ENCODE measurements around the gene ERFE.
"Not testable (repeated sequence)": the region's sequence is repeated elsewhere in the genome, so short reads cannot be mapped to it uniquely, and the experiment has no call there.

The ERFE gene

GRCh38 chr2:238171072-238171431 lies 12.3 kb downstream of the ERFE start:
- DNase-seq, result not testable (repeated sequence)

DNA sequence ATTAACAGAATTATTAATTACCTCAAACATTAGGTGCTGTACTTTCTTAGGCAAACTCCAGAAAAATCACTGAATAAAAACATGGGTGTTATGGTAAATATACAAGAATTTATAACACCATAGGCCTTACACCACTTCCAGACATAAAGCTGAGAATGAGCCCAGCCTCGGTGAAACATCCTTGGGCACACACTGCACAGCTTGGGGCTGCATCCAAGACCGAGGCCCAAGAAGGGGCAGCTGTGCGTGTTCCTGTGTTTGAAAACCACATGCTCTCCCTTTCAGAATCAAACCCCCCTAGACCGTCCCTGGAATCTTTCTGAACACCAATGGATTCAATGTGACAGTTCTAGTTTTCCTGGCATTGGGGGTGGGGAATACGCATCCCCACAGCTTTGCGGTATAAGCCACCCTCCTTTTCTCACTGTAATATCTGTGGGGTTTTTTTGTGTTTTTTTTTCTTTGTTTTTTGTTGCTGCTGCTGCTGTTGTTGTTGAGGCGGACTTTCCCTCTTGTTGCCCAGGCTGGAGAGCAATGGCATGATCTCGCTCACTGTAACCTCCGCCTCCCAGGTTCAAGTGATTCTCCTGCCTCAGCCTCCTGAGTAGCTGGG lies 12.9 kb downstream of the ERFE start:
- DNase-seq, result no peak

DNA sequence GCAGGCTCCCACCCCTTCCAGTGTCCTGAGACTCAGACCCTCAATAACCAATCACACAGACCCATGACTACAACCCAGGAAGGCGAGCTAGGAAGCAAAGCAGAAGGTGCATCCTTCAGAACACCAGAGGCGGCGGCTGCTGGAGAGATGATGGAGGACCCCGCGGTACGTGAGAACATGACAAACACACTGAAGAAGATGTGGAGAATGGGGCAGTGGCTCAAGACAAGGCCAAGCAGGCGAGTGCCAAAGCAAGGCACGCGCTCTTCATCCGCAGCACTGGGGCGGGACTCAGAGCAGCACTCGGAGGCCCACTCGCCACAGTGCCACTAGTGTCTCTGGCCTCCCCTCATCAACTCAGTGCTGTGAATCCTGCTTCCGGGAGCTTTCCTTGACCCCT lies 13.7 kb downstream of the ERFE start:
- no peak for DNase-seq

GRCh38 chr2:238173692-238174091 lies 14.9 kb downstream of the ERFE start:
- DNase-seq, result no peak

- DNase-seq, result no peak
These were observed 15.5 kb downstream of the ERFE start for GRCh38 chr2:238174291-238174690.

GRCh38 chr2:238174701-238175100 lies 15.9 kb downstream of the ERFE start:
- no peak for DNase-seq

DNA sequence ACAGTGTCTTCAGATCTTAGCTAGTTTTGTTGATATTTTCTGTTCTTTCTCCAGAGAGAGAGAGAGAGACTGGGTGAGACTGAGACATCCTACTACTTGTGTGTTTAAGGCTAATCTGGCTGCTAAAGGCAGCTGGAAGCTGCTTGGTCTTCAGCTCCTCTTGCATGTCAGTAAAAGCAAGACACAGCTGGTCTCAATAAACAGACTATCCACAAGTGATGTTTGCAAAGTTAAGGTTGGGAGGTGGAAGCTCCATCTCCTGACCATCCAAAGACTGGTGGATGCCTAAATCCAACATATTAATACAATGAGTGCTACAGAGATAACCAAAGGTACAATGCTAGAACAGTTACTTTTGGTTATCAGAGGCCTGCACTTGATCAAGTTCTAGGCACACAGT lies 17.8 kb downstream of the ERFE start:
- no peak for DNase-seq

GRCh38 chr2:238180554-238180953 lies 21.8 kb downstream of the ERFE start:
- DNase-seq, result no peak

- no peak for DNase-seq
These were observed 23.6 kb downstream of the ERFE start for GRCh38 chr2:238182362-238182761.

DNA sequence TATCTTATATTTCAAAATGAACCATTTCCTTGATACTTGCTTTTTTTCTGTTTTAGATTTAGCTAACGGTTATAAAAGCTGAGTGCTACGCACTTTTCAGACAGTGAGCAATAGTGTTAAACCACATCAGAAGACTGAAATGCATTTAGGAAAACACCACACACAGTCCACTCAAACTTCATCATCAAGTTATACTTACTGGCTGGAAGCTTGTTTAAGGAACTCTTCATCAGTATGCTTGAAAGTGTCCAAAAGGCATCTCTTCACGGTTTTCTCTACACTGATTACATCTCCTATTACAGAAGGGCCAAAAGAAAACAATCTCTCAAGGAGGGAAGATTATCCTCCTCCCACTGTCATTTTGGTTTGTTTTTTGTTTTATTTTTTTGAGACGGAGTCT lies 25.1 kb downstream of the ERFE start:
- DNase-seq, result no peak

GRCh38 chr2:238187618-238188548 lies 29.1 kb downstream of the ERFE start:
- DNase-seq, result peak; percentile 9

GRCh38 chr2:238190445-238190844 lies 31.7 kb downstream of the ERFE start:
- DNase-seq, result no peak

- DNase-seq, result peak; percentile 19
These were observed 43.7 kb downstream of the ERFE start for GRCh38 chr2:238202326-238203093.

- peak; percentile 43 for DNase-seq
These were observed 44.6 kb downstream of the ERFE start, which contains the start of gene ILKAP for GRCh38 chr2:238203094-238203972. Gene ILKAP, minus strand, starts transcription at chr2:238203695. Its CDS starts 142 bp downstream, at chr2:238203553.

DNA sequence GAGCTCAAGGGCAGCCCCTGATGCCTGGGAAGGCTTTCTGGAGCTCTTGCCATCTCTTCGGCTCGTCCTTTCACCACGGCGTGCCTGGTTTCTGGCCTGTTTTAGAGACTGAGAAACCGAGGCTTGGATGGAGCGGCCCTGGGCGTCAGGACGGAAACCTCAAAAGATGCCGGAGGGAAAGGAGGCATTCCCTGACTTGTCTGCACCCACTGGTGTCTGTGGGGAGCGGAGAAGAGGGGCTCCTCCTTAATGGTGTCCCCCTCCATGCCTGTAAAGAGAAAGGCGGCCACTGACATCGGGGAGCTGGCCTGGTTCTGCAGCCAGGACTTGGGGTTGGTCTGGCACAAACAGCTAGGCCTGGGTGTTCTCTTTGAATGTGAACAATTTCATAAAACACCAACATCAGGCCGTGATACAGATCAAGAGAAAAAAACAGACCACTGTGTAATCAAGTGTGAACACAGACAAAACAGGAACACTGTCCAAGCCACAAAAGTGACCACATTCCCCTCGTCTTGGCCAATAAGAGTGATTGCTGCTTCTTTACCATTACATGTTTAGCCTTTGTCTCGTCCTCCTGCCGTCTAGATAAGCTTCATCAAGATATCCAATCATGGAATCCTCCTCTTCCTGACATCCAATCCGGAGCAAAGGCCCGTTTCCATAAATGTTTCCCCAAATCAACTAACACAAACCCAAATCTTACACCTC lies 45.4 kb downstream of the ERFE start:
- no peak for DNase-seq

DNA sequence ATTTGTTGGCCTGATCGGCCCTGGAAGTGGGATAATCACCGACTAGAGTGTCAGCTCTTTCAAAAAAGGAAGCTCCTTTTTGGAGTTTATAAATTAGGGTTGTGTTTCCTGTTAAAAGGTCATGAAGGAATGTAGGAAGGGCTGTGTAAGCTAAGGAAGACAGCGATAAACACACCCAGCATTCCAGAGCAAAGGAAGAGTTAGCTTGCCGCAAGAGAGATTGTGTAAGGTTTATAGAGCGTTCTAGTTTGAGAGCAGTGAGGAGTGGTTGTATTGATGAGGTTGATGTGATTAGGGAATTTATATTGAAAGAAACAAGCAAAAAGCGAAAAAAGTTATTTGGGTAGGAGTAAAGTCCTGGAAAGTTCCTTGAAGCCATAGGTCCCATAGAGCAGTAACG lies 48.2 kb downstream of the ERFE start:
- no peak for DNase-seq

DNA sequence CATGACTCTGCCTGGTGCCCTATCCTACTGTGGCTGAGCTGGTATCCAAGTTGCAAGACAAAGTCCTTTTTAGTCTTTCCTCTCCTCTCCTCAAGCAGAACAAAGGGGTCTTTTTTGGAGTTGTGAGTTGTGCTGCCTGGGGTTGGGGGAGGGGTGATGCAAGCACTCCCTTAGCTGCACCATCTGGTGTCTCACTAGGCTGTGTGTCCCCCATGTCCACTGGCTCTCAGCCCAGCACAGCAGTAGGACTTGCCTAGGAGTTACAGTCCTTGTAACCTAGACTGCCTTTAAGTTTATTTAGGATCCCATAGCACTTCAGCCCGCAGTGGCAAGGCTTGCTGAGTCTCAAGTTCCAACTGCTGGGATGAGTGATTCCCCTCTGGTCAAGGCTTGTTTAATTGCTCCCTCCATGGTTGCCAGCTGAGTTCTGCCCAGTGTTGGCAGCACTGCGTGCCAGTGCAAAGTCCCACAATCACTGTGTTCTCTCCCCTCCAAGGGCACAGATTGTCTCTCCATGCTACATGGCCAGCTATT lies 57.9 kb downstream of the ERFE start:
- no peak for DNase-seq
